ENCODE measurements around the gene FRMD3.

DNA sequence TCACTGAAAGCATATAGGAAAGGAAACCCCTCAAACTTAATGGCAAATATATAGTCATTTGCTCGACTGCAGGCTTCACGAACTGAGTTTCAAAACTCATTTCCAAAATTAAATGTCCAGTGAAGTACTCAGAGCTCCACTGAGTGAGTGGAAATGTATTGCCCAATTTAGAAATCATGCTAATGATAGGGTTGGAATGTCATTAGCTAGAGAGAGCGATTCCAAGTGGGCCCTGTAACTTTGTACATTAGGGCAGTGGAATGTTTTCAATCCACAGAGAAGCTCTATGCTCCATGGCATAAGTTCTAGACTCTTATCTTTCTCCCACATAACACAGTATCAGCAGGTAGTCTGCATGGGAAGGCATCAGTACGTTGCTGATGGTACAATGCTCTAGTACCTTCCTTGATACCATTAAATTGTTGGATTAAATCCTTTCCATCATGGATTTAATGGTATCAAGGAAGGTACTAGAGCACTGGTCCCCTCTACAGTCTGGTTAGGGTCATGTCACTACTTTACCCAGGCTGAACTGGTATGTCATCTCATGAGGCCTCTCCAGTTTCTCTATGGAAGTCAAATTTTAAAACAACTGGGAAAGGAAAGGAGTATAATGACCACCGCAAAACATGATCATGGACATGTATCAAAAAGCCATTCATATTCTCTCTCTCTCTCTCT, 292.1 kb downstream of the FRMD3 start:
- TF ChIP-seq, protein P1, sequence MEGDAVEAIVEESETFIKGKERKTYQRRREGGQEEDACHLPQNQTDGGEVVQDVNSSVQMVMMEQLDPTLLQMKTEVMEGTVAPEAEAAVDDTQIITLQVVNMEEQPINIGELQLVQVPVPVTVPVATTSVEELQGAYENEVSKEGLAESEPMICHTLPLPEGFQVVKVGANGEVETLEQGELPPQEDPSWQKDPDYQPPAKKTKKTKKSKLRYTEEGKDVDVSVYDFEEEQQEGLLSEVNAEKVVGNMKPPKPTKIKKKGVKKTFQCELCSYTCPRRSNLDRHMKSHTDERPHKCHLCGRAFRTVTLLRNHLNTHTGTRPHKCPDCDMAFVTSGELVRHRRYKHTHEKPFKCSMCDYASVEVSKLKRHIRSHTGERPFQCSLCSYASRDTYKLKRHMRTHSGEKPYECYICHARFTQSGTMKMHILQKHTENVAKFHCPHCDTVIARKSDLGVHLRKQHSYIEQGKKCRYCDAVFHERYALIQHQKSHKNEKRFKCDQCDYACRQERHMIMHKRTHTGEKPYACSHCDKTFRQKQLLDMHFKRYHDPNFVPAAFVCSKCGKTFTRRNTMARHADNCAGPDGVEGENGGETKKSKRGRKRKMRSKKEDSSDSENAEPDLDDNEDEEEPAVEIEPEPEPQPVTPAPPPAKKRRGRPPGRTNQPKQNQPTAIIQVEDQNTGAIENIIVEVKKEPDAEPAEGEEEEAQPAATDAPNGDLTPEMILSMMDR (IDR thresholded peaks at IDR 0.05), result no peak
- TF ChIP-seq POLR2A (IDR thresholded peaks at IDR 0.05) (no peak), EP300 (IDR thresholded peaks at IDR 0.05) (no peak), POLR2AphosphoS5 (IDR thresholded peaks at IDR 0.05) (no peak)
